ENCODE measurements around the gene ZNF337. TPM values are rescaled to one million over a fixed set of nuclear protein-coding genes. Genes with fewer than 3 reads are reported as not detected.

The ZNF337 gene
- total and polyA plus RNA-seq, 2 donors (not counting 3 experiments of a cell fraction or from before 2014, with no cell fraction given) = 8.5 to 16.7 TPM

DNA sequence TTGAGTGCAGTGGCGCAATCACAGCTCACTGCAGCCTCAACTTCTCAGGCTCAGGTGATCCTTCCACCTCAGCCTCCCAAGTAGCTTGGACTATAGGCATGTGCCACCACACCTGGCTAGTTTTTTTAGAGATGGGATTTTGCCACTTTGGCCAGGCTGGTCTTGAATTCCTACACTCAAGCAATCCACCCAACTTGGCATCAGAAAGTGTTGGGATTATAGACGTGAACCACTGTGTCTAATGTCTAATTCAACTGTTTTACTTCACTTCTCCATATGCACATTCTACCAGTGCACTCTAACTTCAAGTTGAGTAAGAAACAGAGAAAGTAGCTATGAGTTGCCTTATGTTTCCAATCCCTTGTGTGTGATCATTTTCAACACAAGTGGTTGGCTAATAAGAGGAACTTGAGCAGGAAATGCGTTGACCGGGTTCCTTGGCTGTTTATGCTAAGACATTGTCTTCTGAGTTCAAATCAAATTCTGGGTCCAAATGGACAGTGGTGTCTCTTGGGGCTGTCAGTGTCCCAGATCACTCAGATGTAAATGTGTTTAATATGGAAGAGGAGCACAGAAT, 23.9 kb downstream of the ZNF337 start:
- TF ChIP-seq JUN (IDR thresholded peaks at IDR 0.05; ENCODE audit: borderline replicate concordance, insufficient read depth, insufficient read length, low read depth) (no peak), POLR2AphosphoS5 (IDR thresholded peaks at IDR 0.05; ENCODE audit: insufficient read depth, low read depth, low read length) (no peak), POLR2A (IDR thresholded peaks at IDR 0.05; ENCODE audit: low read depth, low read length) (no peak), EZH2 (IDR thresholded peaks at IDR 0.05; ENCODE audit: borderline replicate concordance, low read depth, low read length, severe bottlenecking) (no peak), MYC (IDR thresholded peaks at IDR 0.05; ENCODE audit: low read depth, low read length) (no peak), GATA2 (IDR thresholded peaks at IDR 0.05; ENCODE audit: insufficient read depth, insufficient read length, low read depth, low read length) (no peak), FOS (IDR thresholded peaks at IDR 0.05; ENCODE audit: borderline replicate concordance, insufficient read depth, low read length) (no peak)
- TF ChIP-seq, protein P1, sequence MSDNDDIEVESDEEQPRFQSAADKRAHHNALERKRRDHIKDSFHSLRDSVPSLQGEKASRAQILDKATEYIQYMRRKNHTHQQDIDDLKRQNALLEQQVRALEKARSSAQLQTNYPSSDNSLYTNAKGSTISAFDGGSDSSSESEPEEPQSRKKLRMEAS (IDR thresholded peaks at IDR 0.05; ENCODE audit: insufficient read depth, insufficient read length) = no peak
- TF ChIP-seq, protein P2, sequence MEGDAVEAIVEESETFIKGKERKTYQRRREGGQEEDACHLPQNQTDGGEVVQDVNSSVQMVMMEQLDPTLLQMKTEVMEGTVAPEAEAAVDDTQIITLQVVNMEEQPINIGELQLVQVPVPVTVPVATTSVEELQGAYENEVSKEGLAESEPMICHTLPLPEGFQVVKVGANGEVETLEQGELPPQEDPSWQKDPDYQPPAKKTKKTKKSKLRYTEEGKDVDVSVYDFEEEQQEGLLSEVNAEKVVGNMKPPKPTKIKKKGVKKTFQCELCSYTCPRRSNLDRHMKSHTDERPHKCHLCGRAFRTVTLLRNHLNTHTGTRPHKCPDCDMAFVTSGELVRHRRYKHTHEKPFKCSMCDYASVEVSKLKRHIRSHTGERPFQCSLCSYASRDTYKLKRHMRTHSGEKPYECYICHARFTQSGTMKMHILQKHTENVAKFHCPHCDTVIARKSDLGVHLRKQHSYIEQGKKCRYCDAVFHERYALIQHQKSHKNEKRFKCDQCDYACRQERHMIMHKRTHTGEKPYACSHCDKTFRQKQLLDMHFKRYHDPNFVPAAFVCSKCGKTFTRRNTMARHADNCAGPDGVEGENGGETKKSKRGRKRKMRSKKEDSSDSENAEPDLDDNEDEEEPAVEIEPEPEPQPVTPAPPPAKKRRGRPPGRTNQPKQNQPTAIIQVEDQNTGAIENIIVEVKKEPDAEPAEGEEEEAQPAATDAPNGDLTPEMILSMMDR (IDR thresholded peaks at IDR 0.05; ENCODE audit: extremely low read depth in 1 of 2, insufficient read depth in 1 of 2, low read depth in 1 of 2, low read length in 2 of 2) = no peak
- dilution Hi-C loops (cut with MboI; ENCODE audit: extremely low pct_ligation_motif_present, low sequenced_read_pairs) (no loop called here), intact Hi-C loops (cut with micrococcal nuclease) (no loop called here)
- H3K36me3 ChIP-seq (ENCODE audit: control insufficient read depth in 2 of 2, extremely low read depth in 1 of 2, insufficient read depth in 2 of 2, low read length in 2 of 2) = peaks cover 25 to 26% of the 10 kb centered on the region in 2 experiments
- no peaks in the 10 kb centered on the region for H3K79me2 ChIP-seq (ENCODE audit: control insufficient read depth, insufficient read depth, low read length)
- no peaks in the 10 kb centered on the region for H3K27me3 ChIP-seq (ENCODE audit: control insufficient read depth in 2 of 2, insufficient read depth in 2 of 2, low read length in 2 of 2)
- ChIA-PET CTCF (no interaction called here), POLR2A (no interaction called here)
- no peak overlapping the region for H2AFZ ChIP-seq (ENCODE audit: low read depth, low read length)
- H3K9me1 ChIP-seq (replicated peaks; ENCODE audit: control insufficient read depth, extremely low read depth, insufficient read depth, low read length) = no peaks in the 10 kb centered on the region
- no peak overlapping the region for H3K27ac ChIP-seq (ENCODE audit: insufficient read depth, low read depth, low read length)
- no peaks in the 10 kb centered on the region for H4K20me1 ChIP-seq (replicated peaks; ENCODE audit: control insufficient read depth, extremely low read depth, insufficient read depth, low read length)
- H3K4me1 ChIP-seq (ENCODE audit: control insufficient read depth, extremely low read depth, insufficient read depth, low read length) = no peaks in the 10 kb centered on the region
- no TSS peak for BruUV-seq (replicated peaks)
- FAIRE-seq = no peak
- H3K4me2 ChIP-seq (ENCODE audit: insufficient read depth, low read length) = no peak overlapping the region
- no peak overlapping the region for H3K9ac ChIP-seq (replicated peaks; ENCODE audit: extremely low read depth, insufficient read depth, low read length)
- no peaks in the 10 kb centered on the region for H3K9me3 ChIP-seq (replicated peaks; ENCODE audit: control insufficient read depth, insufficient read depth, low read length)
- no peak overlapping the region for H3K4me3 ChIP-seq (replicated peaks in 1 of 3; ENCODE audit: insufficient read depth in 1 of 3, low read depth in 1 of 3, low read length in 3 of 3)
- no peak for DNase-seq (ENCODE audit: low read depth, low spot score)

Data from endothelial cell of umbilical vein (primary cell).